Spinal cord (tissue), 10 donors: ENCODE measurements around the gene MYL10. TPM values are rescaled to one million over a fixed set of nuclear protein-coding genes. Genes with fewer than 3 reads are reported as not detected.
A peak's percentile ranks its signal among the peaks of the same experiment; 100 is the strongest.

ENCODE experiments used
- DNase-seq, 6 donors: peaks; one replicate each; pipeline versions ENCODE4 v3.0.0 to v3.0.0-alpha.2; 2013 to 2015; ENCODE audit warnings: low spot score in 6 of 6, low read depth in 4 of 6
- H3K27ac ChIP-seq: one replicate; pipeline ENCODE4 v1.5.1; 2013; ENCODE audit warnings: low read depth, low read length, control low read depth
- H3K27me3 ChIP-seq: one replicate; pipeline ENCODE4 v1.6.1; 2013; ENCODE audit warnings: low read length; ENCODE audit not compliant: control insufficient read depth, insufficient read depth
- H3K36me3 ChIP-seq: one replicate; pipeline ENCODE4 v1.6.1; 2013; ENCODE audit warnings: low read length; ENCODE audit not compliant: control insufficient read depth, insufficient read depth
- H3K4me1 ChIP-seq: one replicate; pipeline ENCODE4 v1.6.1; 2013; ENCODE audit warnings: low read length; ENCODE audit not compliant: control insufficient read depth, insufficient read depth
- H3K4me3 ChIP-seq: one replicate; pipeline ENCODE4 v1.5.1; 2013; ENCODE audit warnings: low read depth, low read length, control low read depth
- H3K9me3 ChIP-seq: one replicate; pipeline ENCODE4 v1.6.1; 2013; ENCODE audit warnings: low read length; ENCODE audit not compliant: control insufficient read depth, insufficient read depth
- WGBS: methylation state at CpG from one replicate; pipeline ENCODE4 v1.1.5; 2013; ENCODE audit warnings: missing lambda C conversion rate; ENCODE audit not compliant: insufficient coverage; 5-methylcytosine and 5-hydroxymethylcytosine counted together
- polyA plus RNA-seq, 2 donors: library from polyadenylated mRNA; unstranded; fragments of 120-200 nt; gene quantifications; one replicate each; pipeline ENCODE4 v1.2.1, GENCODE V29; 2013; ENCODE audit not compliant: insufficient read length in 2 of 2
- total RNA-seq, 2 donors: library from RNA; depleted of rRNA in 1 of 2; stranded (reverse); fragments of 120-200 nt in 1 of 2; fragments of >200 nt in 1 of 2; gene quantifications; one replicate each; pipeline versions ENCODE4 v1.2.3 to v1.2.4, GENCODE V29; 2013 to 2014
- donor health status: healthy.

Gene MYL10
- total and polyA plus RNA-seq, 4 donors, result 0.44 TPM; not detected in 3

DNA sequence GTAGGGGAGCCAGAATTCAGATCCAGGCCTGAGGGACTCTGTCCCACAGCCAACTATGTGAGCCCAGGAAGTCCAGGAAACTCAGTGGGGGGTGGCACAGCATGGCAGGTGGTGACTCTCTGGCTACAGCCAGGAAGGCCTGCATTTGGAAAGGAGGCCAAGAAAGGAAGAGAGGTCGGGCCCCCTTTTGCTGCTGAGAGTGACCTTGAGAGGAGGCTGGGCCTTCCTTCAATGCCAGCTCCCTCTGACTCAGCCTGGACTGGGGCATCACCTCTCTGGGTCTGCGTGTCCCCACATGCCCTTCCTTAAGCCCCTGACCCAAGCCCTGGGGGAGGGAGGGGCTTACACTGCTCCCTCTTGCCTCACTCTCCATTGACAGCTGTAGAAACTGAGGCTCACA lies 6.4 kb upstream of the MYL10 start:
- DNase-seq, result no peak
- H3K36me3 ChIP-seq, result no peaks in the 10 kb centered on the region
- H3K27ac ChIP-seq, result no peak overlapping the region
- no peak overlapping the region for H3K4me3 ChIP-seq
- 89% methylated on average over 1 of the region's 2 CpGs for WGBS
- peaks cover 7% of the 10 kb centered on the region for H3K4me1 ChIP-seq
- no peaks in the 10 kb centered on the region for H3K27me3 ChIP-seq
- no peaks in the 10 kb centered on the region for H3K9me3 ChIP-seq

DNA sequence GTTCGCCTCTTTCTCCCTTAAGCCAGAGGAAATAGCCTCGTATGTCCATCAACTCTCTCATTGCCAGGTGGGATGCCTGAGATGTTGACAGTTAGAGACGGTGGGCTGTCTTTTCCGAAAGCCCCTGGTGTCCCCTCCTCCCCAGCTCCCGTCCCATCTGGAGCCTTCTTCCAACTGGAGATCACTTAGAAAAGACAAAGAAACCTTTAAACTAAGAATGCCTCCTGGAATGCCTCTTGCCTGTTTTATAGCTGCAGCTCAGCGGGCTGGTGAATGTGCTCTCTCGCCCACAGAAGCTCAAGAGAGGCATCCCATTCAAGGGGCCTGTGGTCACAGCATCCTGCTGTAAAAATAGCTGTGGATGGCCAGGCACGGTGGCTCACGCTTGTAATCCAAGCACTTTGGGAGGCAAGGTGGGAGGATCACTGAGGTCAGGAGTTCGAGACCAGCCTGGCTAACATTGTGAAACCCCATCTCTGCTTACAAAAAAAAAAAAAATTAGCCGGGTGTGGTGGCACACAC lies 5.2 kb upstream of the MYL10 start:
- Histone ChIP-seq H3K27ac (no peak overlapping the region), H3K27me3 (no peaks in the 10 kb centered on the region), H3K4me3 (no peak overlapping the region), H3K4me1 (peaks cover 7% of the 10 kb centered on the region), H3K36me3 (no peaks in the 10 kb centered on the region), H3K9me3 (no peaks in the 10 kb centered on the region)
- DNase-seq, result no peak
- 62% methylated on average over 3 of the region's 11 CpGs for WGBS

DNA sequence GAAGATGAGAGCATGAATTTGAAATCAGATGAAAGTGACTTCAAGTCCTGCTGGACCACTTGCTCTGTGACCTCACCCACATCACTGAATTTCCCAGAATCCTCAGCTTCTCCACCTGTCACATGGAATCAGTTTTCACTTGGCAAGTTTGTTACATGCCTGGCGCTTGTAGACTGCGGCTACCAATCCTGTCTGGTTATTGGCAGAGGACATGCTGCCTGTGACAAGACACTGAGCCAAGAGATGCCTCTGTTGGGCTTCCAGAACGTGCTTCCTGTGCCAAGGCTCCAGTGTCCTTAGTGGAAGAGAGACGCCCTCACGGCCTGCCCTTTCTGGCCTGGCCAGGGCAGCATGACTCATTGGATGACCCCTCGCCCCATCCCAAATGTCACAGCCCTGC lies 4.4 kb upstream of the MYL10 start:
- peaks cover 7% of the 10 kb centered on the region for H3K4me1 ChIP-seq
- H3K36me3 ChIP-seq, result no peaks in the 10 kb centered on the region
- no peak overlapping the region for H3K4me3 ChIP-seq
- H3K27ac ChIP-seq, result no peak overlapping the region
- no peaks in the 10 kb centered on the region for H3K27me3 ChIP-seq
- DNase-seq, result peak in 1 of 6 donors; percentile 31
- whole genome bisulfite sequencing, result 75% methylated on average over 6 of the region's 6 CpGs
- no peaks in the 10 kb centered on the region for H3K9me3 ChIP-seq

DNA sequence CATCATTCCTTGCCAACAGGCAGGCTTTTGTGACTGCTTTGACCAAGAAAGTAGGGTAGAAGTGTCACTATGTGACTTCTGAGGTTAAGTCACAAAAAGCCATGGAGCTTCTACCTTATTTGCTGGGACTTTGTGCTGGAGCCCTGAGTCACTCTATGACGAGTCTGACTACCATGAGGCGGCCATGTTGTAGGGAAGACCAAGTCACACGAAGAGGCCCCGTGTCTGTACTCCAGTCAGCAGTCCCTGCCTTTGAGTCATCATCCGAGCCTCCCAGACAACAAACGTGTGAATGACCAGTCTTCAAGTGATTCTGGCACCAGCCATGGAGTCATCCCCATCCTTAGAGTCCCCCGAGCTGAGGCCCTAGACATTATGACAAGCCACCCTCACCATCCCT lies 3.5 kb upstream of the MYL10 start:
- no peaks in the 10 kb centered on the region for H3K9me3 ChIP-seq
- H3K27me3 ChIP-seq, result no peaks in the 10 kb centered on the region
- WGBS, result 91% methylated on average over 7 of the region's 7 CpGs
- H3K36me3 ChIP-seq, result no peaks in the 10 kb centered on the region
- DNase-seq, result no peak
- peaks cover 7% of the 10 kb centered on the region for H3K4me1 ChIP-seq
- no peak overlapping the region for H3K27ac ChIP-seq
- H3K4me3 ChIP-seq, result no peak overlapping the region

DNA sequence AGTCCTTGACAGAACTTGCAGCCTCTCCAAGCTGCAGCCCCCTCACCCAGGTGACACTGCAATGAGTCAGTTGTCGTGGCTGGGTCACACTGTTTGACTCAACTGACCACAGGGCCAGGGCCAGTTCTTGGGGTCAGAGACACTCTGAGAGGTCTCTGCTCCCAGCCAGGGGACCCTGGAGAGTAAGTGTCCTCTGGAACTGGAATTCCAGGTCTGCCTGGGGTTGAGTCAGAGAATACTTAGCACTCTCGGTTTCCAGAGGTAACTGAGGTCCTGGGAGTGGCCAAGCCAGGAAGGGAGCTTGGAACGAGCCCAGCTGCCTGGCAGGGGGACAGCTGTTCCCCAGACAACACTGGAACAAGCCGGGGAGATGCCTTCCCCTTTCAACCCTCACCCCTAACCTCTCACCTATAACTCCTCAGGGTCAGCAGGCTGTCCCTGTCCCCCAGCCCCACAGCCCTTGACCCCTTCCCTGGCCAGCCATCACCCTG lies 2.2 kb upstream of the MYL10 start:
- Histone ChIP-seq H3K27me3 (no peaks in the 10 kb centered on the region), H3K4me1 (peaks cover 7% of the 10 kb centered on the region), H3K27ac (no peak overlapping the region), H3K36me3 (no peaks in the 10 kb centered on the region), H3K4me3 (no peak overlapping the region), H3K9me3 (no peaks in the 10 kb centered on the region)
- peak in 1 of 6 donors; percentile 24 for DNase-seq
- 53% methylated on average over 4 of the region's 4 CpGs for WGBS

DNA sequence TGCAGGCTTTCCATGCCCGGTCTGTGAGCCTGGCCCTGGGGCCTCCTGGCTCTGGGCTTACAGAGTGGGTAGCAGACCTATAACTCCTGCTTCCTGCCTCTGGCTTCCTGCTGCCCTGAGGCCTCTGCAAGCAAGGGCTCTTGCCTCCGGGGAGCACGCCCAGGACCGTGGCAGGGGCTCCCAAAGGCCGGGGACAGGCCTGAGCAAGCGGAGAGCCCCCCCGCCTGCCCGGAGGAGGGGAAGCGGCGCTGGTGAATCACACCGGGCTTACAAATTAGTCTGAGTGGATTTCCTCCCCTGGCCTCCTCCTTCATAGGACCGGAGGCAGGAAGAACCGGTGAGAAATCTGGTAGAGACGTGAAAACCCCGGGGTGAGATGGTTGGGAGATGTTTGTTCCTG lies 1.5 kb upstream of the MYL10 start:
- H3K4me1 ChIP-seq, result peaks cover 7% of the 10 kb centered on the region
- DNase-seq, result no peak
- H3K27ac ChIP-seq, result no peak overlapping the region
- WGBS, result 69% methylated on average over 12 of the region's 15 CpGs
- H3K9me3 ChIP-seq, result no peaks in the 10 kb centered on the region
- no peak overlapping the region for H3K4me3 ChIP-seq
- no peaks in the 10 kb centered on the region for H3K36me3 ChIP-seq
- no peaks in the 10 kb centered on the region for H3K27me3 ChIP-seq

DNA sequence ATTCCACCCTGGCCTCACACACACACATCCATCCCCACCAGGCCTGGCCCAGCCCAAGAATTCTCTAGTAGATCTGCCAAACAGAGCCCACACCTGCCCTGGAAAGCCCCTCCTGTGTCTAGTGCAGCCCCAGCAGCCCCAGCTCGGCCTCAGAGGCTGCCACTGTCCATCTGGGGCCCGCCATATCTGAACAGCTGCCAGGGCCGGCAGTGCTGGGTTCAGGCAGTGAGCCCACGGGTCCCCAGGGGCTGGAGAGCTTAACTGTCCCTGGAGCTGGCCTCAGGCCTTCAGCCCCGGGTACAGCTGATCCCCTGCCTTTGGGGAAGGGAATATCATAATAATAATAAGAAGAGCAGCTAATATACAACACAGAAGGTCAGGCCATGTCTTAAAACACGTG lies 574 bp downstream of the MYL10 start:
- Histone ChIP-seq H3K36me3 (no peaks in the 10 kb centered on the region), H3K27ac (no peak overlapping the region), H3K27me3 (peaks cover 6% of the 10 kb centered on the region), H3K9me3 (no peaks in the 10 kb centered on the region), H3K4me3 (no peak overlapping the region), H3K4me1 (peaks cover 7% of the 10 kb centered on the region)
- WGBS, result 63% methylated on average over 3 of the region's 6 CpGs
- DNase-seq, result no peak

DNA sequence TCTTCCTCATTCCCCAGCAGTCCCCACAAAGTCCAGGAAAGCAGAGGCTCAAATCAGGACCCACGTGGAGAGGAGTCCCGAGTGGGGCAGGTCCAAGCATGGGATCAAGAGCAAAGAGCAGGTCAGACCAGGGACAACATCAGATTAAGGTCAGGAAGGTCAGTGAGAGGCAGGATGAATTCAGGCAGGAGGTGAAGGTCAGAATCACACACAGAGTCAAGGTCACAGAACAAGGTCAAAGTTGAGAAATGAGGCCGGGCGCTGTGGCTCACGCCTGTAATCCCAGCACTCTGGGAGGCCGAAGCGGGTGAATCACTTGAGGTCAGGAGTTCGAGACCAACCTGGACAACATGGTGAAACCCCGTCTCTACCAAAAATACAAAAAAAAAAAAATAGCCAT lies 2.3 kb downstream of the MYL10 start:
- no peaks in the 10 kb centered on the region for H3K9me3 ChIP-seq
- H3K27me3 ChIP-seq, result peaks cover 6% of the 10 kb centered on the region
- no peak for DNase-seq
- no peak overlapping the region for H3K27ac ChIP-seq
- no peak overlapping the region for H3K4me3 ChIP-seq
- WGBS, result 78% methylated on average over 8 of the region's 9 CpGs
- peaks cover 7% of the 10 kb centered on the region for H3K4me1 ChIP-seq
- no peaks in the 10 kb centered on the region for H3K36me3 ChIP-seq

DNA sequence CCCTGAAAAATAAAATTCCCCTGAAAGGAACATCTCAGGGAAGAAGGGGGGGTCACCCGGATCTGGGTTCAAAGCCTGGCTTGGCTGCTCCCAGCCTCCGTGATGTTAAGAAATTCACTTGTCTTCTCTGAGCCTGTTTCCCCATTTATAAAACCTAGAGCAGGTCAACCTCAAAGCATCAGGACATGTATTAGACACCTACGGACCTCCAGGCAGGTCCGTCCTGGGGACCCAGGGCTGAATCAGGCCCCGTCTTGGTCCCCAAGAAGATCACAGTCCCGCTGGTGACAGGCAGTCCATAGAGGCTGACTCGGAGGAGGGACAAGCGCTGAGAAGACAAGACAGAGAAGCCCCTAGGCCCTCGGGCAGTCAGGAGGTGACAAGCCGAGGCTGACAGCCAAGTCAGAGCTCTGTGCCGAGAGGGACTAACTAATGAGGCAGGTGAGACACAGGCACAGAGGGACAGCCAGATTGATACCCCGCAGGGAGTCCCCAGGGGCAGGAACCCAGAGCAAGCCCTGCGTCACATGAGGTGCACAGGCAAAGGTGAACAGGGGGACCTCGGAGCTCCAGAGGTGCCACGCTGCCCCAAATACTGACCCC lies 2.9 kb downstream of the MYL10 start:
- DNase-seq, result no peak
- peaks cover 6% of the 10 kb centered on the region for H3K27me3 ChIP-seq
- WGBS, result 62% methylated on average over 14 of the region's 15 CpGs
- H3K27ac ChIP-seq, result no peak overlapping the region
- H3K36me3 ChIP-seq, result no peaks in the 10 kb centered on the region
- H3K9me3 ChIP-seq, result no peaks in the 10 kb centered on the region
- H3K4me1 ChIP-seq, result peaks cover 1% of the 10 kb centered on the region
- H3K4me3 ChIP-seq, result no peak overlapping the region

DNA sequence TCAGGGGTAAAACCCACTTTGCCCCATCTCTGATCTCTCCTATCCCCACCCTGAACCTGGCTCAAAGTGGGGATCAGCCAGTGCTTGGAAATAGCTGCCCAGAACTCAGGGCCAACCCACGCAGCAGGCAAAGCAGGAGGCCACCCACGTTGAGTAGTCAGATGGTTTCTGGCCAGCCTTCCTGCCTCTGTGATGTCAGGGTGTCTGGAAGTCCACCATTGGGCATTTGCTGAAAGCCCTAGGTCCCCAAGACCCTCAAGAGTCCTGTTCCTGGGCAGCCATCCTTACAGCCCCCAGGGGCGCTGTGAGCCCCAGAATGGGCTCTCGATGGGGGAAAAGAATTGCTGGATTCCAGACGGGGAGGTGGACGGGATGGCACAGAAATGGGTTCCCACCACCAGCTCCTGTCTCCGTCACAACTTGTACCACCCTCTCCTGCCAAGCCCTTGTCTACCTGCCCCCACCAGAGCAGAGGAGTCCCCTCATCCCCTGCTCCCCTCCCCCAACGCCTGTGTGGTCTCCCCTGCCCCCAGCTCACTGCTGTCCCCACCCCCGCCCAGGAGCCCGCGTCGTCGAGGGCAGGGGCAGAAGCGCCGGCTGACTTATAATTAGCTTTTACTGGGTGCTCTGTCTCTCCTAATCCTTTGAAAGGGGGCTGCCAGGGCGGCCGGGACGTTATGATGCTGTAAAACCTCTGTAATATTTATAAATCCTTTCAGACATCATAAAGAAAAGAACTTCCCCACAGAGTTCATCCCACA lies 3.9 kb downstream of the MYL10 start:
- no peak overlapping the region for H3K27ac ChIP-seq
- H3K27me3 ChIP-seq, result peaks cover 6% of the 10 kb centered on the region
- DNase-seq, result no peak
- H3K4me1 ChIP-seq, result no peaks in the 10 kb centered on the region
- WGBS, result 7% methylated on average over 12 of the region's 18 CpGs
- H3K4me3 ChIP-seq, result no peak overlapping the region
- H3K36me3 ChIP-seq, result no peaks in the 10 kb centered on the region
- no peaks in the 10 kb centered on the region for H3K9me3 ChIP-seq
